ENCODE results near the gene SMIM35.

SMIM35 gene

DNA sequence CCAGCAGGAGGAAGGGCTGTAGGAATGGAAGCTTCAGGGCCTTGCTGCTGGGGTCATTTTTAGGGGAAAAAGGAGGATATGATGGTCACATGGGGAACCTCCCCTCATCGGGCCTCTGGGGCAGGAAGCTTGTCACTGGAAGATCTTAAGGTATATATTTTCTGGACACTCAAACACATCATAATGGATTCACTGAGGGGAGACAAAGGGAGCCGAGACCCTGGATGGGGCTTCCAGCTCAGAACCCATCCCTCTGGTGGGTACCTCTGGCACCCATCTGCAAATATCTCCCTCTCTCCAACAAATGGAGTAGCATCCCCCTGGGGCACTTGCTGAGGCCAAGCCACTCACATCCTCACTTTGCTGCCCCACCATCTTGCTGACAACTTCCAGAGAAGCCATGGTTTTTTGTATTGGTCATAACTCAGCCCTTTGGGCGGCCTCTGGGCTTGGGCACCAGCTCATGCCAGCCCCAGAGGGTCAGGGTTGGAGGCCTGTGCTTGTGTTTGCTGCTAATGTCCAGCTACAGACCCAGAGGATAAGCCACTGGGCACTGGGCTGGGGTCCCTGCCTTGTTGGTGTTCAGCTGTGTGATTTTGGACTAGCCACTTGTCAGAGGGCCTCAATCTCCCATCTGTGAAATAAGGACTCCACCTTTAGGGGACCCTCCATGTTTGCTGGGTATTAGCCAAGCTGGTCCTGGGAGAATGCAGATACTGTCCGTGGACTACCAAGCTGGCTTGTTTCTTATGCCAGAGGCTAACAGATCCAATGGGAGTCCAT, 86.5 kb downstream of the SMIM35 start:
- no CpG with 5 or more reads among the region's 4 CpGs for WGBS (ENCODE audit: extremely low coverage, insufficient coverage, low lambda C conversion rate)

GRCh38 chr11:117999354-117999993, 87.3 kb downstream of the SMIM35 start:
- H2AK5ac ChIP-seq (ENCODE audit: low read length): no peak overlapping the region
- no peaks in the 10 kb centered on the region for H3K79me1 ChIP-seq (ENCODE audit: low read length)
- H3K27ac ChIP-seq (ENCODE audit: low read depth, low read length): no peak overlapping the region
- H3K18ac ChIP-seq (ENCODE audit: low read length): no peak overlapping the region
- no peak overlapping the region for H3K4me2 ChIP-seq (ENCODE audit: low read length)
- H3K56ac ChIP-seq (ENCODE audit: low read length): no peak overlapping the region
- no peaks in the 10 kb centered on the region for H3K27me3 ChIP-seq (ENCODE audit: insufficient read depth, low read length, poor library complexity)
- no peak overlapping the region for H3K4me3 ChIP-seq (ENCODE audit: low read length)
- no CpG with 5 or more reads among the region's 3 CpGs for WGBS (ENCODE audit: extremely low coverage, insufficient coverage, low lambda C conversion rate)
- no peak overlapping the region for H3K4ac ChIP-seq (ENCODE audit: low read depth, low read length)
- H3K36me3 ChIP-seq (ENCODE audit: control insufficient read depth, insufficient read depth, low read length): no peaks in the 10 kb centered on the region
- no peak overlapping the region for H3K23ac ChIP-seq (ENCODE audit: low read length)
- H2BK15ac ChIP-seq (replicated peaks; ENCODE audit: low read depth): no peak overlapping the region
- no peak overlapping the region for H4K8ac ChIP-seq (ENCODE audit: low read depth, low read length)
- no peak overlapping the region for H2BK120ac ChIP-seq (ENCODE audit: low read depth, low read length)
- no peak overlapping the region for H4K5ac ChIP-seq (ENCODE audit: low read length)
- H2BK5ac ChIP-seq (ENCODE audit: low read length): no peak overlapping the region
- no peaks in the 10 kb centered on the region for H3K4me1 ChIP-seq (ENCODE audit: control insufficient read depth, low read depth, low read length)
- no peak for DNase-seq
- no peak overlapping the region for H3K9ac ChIP-seq (ENCODE audit: low read length)
- H3K79me2 ChIP-seq (ENCODE audit: control insufficient read depth, insufficient read depth, low read length): no peaks in the 10 kb centered on the region

More for the DNA sequence above, 86.5 kb downstream of the SMIM35 start:
- H3K4me1 ChIP-seq (ENCODE audit: control insufficient read depth, low read depth, low read length): no peaks in the 10 kb centered on the region
- no peak overlapping the region for H3K4ac ChIP-seq (ENCODE audit: low read depth, low read length)
- H3K36me3 ChIP-seq (ENCODE audit: control insufficient read depth, insufficient read depth, low read length): no peaks in the 10 kb centered on the region
- no peak overlapping the region for H3K18ac ChIP-seq (ENCODE audit: low read length)
- no peak overlapping the region for H4K8ac ChIP-seq (ENCODE audit: low read depth, low read length)
- H3K27me3 ChIP-seq (ENCODE audit: insufficient read depth, low read length, poor library complexity): no peaks in the 10 kb centered on the region
- no peak overlapping the region for H3K9ac ChIP-seq (ENCODE audit: low read length)
- no peak overlapping the region for H2AK5ac ChIP-seq (ENCODE audit: low read length)
- H2BK15ac ChIP-seq (replicated peaks; ENCODE audit: low read depth): no peak overlapping the region
- H3K79me2 ChIP-seq (ENCODE audit: control insufficient read depth, insufficient read depth, low read length): no peaks in the 10 kb centered on the region
- H3K79me1 ChIP-seq (ENCODE audit: low read length): no peaks in the 10 kb centered on the region
- H3K23ac ChIP-seq (ENCODE audit: low read length): no peak overlapping the region
- no peak overlapping the region for H2BK120ac ChIP-seq (ENCODE audit: low read depth, low read length)
- no peak overlapping the region for H3K4me3 ChIP-seq (ENCODE audit: low read length)
- H2BK5ac ChIP-seq (ENCODE audit: low read length): no peak overlapping the region
- H4K5ac ChIP-seq (ENCODE audit: low read length): no peak overlapping the region
- no peak overlapping the region for H3K27ac ChIP-seq (ENCODE audit: low read depth, low read length)
- no peak overlapping the region for H3K56ac ChIP-seq (ENCODE audit: low read length)
- H3K4me2 ChIP-seq (ENCODE audit: low read length): no peak overlapping the region
- no peak for DNase-seq

DNA sequence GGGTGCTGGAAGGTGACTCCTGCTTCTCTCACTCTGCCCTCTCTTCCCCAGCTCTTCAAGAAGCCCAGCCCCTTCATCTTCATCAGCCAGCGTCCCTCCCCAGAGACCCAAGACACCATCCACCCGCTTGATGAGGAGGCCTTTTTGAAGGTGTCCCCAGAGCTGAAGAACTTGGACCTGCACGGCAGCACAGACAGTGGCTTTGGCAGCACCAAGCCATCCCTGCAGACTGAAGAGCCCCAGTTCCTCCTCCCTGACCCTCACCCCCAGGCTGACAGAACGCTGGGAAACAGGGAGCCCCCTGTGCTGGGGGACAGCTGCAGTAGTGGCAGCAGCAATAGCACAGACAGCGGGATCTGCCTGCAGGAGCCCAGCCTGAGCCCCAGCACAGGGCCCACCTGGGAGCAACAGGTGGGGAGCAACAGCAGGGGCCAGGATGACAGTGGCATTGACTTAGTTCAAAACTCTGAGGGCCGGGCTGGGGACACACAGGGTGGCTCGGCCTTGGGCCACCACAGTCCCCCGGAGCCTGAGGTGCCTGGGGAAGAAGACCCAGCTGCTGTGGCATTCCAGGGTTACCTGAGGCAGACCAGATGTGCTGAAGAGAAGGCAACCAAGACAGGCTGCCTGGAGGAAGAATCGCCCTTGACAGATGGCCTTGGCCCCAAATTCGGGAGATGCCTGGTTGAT, 88.0 kb downstream of the SMIM35 start:
- DNase-seq: no peak
- no peak overlapping the region for H2BK15ac ChIP-seq (replicated peaks; ENCODE audit: low read depth)
- H3K79me1 ChIP-seq (ENCODE audit: low read length): no peaks in the 10 kb centered on the region
- H3K18ac ChIP-seq (ENCODE audit: low read length): no peak overlapping the region
- H3K4ac ChIP-seq (ENCODE audit: low read depth, low read length): no peak overlapping the region
- WGBS (ENCODE audit: extremely low coverage, insufficient coverage, low lambda C conversion rate): no CpG with 5 or more reads among the region's 10 CpGs
- no peak overlapping the region for H3K4me2 ChIP-seq (ENCODE audit: low read length)
- H3K36me3 ChIP-seq (ENCODE audit: control insufficient read depth, insufficient read depth, low read length): no peaks in the 10 kb centered on the region
- H3K27ac ChIP-seq (ENCODE audit: low read depth, low read length): no peak overlapping the region
- no peaks in the 10 kb centered on the region for H3K27me3 ChIP-seq (ENCODE audit: insufficient read depth, low read length, poor library complexity)
- no peak overlapping the region for H4K5ac ChIP-seq (ENCODE audit: low read length)
- H3K4me3 ChIP-seq (ENCODE audit: low read length): no peak overlapping the region
- H2AK5ac ChIP-seq (ENCODE audit: low read length): no peak overlapping the region
- H3K9ac ChIP-seq (ENCODE audit: low read length): no peak overlapping the region
- no peak overlapping the region for H4K8ac ChIP-seq (ENCODE audit: low read depth, low read length)
- no peak overlapping the region for H3K23ac ChIP-seq (ENCODE audit: low read length)
- no peaks in the 10 kb centered on the region for H3K4me1 ChIP-seq (ENCODE audit: control insufficient read depth, low read depth, low read length)
- H3K79me2 ChIP-seq (ENCODE audit: control insufficient read depth, insufficient read depth, low read length): no peaks in the 10 kb centered on the region
- no peak overlapping the region for H3K56ac ChIP-seq (ENCODE audit: low read length)
- H2BK5ac ChIP-seq (ENCODE audit: low read length): no peak overlapping the region
- H2BK120ac ChIP-seq (ENCODE audit: low read depth, low read length): no peak overlapping the region

DNA sequence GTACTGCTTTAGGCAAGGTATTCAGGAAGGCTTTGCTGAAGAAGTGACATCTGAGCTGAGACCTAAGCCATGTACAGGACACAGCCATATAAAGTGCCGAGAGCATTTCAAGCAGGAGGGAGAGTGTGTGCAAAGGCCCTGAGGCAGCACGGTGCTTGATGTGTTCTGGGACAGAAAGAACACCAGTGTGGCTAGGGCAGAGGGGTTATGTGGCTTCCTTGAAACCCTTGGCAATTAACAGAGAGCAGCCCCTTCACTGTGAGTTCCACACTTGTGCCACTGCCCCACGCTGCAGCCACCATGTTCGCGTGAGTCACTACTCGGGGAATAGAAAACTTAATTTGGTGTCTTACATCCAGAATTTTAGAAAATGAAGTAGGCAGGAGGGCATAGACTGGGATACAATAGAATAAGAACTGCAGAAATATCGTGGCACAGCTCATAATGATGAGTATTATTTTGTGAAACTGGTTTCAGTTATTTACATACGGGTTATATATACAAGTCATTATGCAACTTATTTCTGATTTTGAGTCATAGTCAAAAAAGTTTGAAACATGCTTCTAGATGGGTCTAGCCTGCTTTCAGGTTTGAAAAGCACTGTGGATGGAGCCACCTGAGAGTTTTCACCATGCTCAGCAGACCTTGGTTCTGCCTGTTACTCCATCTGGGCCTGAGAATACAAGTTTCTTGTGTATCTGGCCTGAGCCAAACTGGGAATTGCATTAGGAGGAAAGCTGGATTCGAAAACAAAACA, 88.8 kb downstream of the SMIM35 start:
- Histone ChIP-seq H2BK5ac (ENCODE audit: low read length) (no peak overlapping the region), H4K8ac (ENCODE audit: low read depth, low read length) (no peak overlapping the region), H3K4me2 (ENCODE audit: low read length) (no peak overlapping the region), H3K9ac (ENCODE audit: low read length) (no peak overlapping the region), H4K5ac (ENCODE audit: low read length) (no peak overlapping the region), H2BK120ac (ENCODE audit: low read depth, low read length) (no peak overlapping the region), H3K79me1 (ENCODE audit: low read length) (no peaks in the 10 kb centered on the region), H3K27me3 (ENCODE audit: insufficient read depth, low read length, poor library complexity) (no peaks in the 10 kb centered on the region), H3K4me3 (ENCODE audit: low read length) (no peak overlapping the region), H2AK5ac (ENCODE audit: low read length) (no peak overlapping the region), H2BK15ac (replicated peaks; ENCODE audit: low read depth) (no peak overlapping the region), H3K18ac (ENCODE audit: low read length) (no peak overlapping the region), H3K56ac (ENCODE audit: low read length) (no peak overlapping the region), H3K23ac (ENCODE audit: low read length) (no peak overlapping the region), H3K36me3 (ENCODE audit: control insufficient read depth, insufficient read depth, low read length) (no peaks in the 10 kb centered on the region), H3K79me2 (ENCODE audit: control insufficient read depth, insufficient read depth, low read length) (no peaks in the 10 kb centered on the region), H3K4me1 (ENCODE audit: control insufficient read depth, low read depth, low read length) (no peaks in the 10 kb centered on the region), H3K4ac (ENCODE audit: low read depth, low read length) (no peak overlapping the region), H3K27ac (ENCODE audit: low read depth, low read length) (no peak overlapping the region)
- WGBS (ENCODE audit: extremely low coverage, insufficient coverage, low lambda C conversion rate): no CpG with 5 or more reads among the region's 9 CpGs
- no peak for DNase-seq

DNA sequence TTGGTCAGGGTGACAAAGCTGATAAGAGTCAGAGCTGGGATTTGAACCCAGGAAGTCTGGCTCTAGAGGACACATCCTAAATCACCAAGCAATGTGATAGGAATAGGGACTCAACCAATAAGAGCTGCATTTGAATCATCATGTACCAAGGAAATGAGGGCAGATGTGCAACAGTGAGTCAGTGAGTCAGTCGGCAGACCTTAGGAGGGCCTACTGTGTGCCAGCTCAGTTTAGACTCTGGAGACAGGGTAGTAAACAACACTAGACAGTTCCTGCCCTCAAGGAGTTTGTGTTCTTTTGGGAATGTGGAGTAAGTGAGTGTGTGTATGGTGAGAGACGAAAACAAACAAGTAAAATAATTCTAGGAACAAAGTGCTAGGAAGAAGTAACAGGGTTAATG, 89.4 kb downstream of the SMIM35 start:
- no peaks in the 10 kb centered on the region for H3K27me3 ChIP-seq (ENCODE audit: insufficient read depth, low read length, poor library complexity)
- H3K4ac ChIP-seq (ENCODE audit: low read depth, low read length): no peak overlapping the region
- H4K5ac ChIP-seq (ENCODE audit: low read length): no peak overlapping the region
- no peak overlapping the region for H2BK15ac ChIP-seq (replicated peaks; ENCODE audit: low read depth)
- no peaks in the 10 kb centered on the region for H3K36me3 ChIP-seq (ENCODE audit: control insufficient read depth, insufficient read depth, low read length)
- H3K23ac ChIP-seq (ENCODE audit: low read length): no peak overlapping the region
- H3K27ac ChIP-seq (ENCODE audit: low read depth, low read length): no peak overlapping the region
- no peak overlapping the region for H2AK5ac ChIP-seq (ENCODE audit: low read length)
- H4K8ac ChIP-seq (ENCODE audit: low read depth, low read length): no peak overlapping the region
- H3K4me1 ChIP-seq (ENCODE audit: control insufficient read depth, low read depth, low read length): no peaks in the 10 kb centered on the region
- no peak for DNase-seq
- no peak overlapping the region for H2BK5ac ChIP-seq (ENCODE audit: low read length)
- H3K79me2 ChIP-seq (ENCODE audit: control insufficient read depth, insufficient read depth, low read length): no peaks in the 10 kb centered on the region
- no peak overlapping the region for H3K4me3 ChIP-seq (ENCODE audit: low read length)
- H3K79me1 ChIP-seq (ENCODE audit: low read length): no peaks in the 10 kb centered on the region
- no peak overlapping the region for H3K56ac ChIP-seq (ENCODE audit: low read length)
- no peak overlapping the region for H3K9ac ChIP-seq (ENCODE audit: low read length)
- no peak overlapping the region for H2BK120ac ChIP-seq (ENCODE audit: low read depth, low read length)
- H3K18ac ChIP-seq (ENCODE audit: low read length): no peak overlapping the region
- 100% methylated on average over 1 of the region's 2 CpGs for WGBS (ENCODE audit: extremely low coverage, insufficient coverage, low lambda C conversion rate)
- no peak overlapping the region for H3K4me2 ChIP-seq (ENCODE audit: low read length)

Data from mesendoderm (in vitro differentiated cells).